Neutrophil (primary cell): ENCODE measurements around the gene TP63.

ENCODE experiments used
- H3K27ac ChIP-seq: fragments of 200-600 bp; sonication (generic); 2 replicates; pipeline ENCODE4 v1.5.1; 2016; ENCODE audit warnings: mild to moderate bottlenecking, moderate library complexity
- H3K27me3 ChIP-seq: fragments of 200-600 bp; sonication (generic); 2 replicates; pipeline ENCODE4 v1.6.0; 2016; ENCODE audit warnings: mild to moderate bottlenecking
- H3K36me3 ChIP-seq: fragments of 200-600 bp; sonication (generic); 2 replicates; pipeline ENCODE4 v1.5.1; 2017
- H3K4me1 ChIP-seq, 2 experiments: fragments of 200-600 bp in 1 of 2; sonication (generic) in 1 of 2; 1 replicate in 1 of 2; 2 replicates in 1 of 2; pipeline versions ENCODE4 v1.5.1 to v1.6.1; 2013 to 2016; ENCODE audit warnings: low read depth in 1 of 2, low read length in 1 of 2, mild to moderate bottlenecking in 1 of 2, moderate library complexity in 1 of 2; ENCODE audit not compliant: control insufficient read depth in 1 of 2, insufficient read depth in 1 of 2
- H3K4me3 ChIP-seq, 2 experiments: fragments of 200-600 bp in 1 of 2; sonication (generic) in 1 of 2; 1 replicate in 1 of 2; 2 replicates in 1 of 2; pipeline ENCODE4 v1.5.1; 2013 to 2016; ENCODE audit warnings: low read depth in 1 of 2, low read length in 1 of 2, mild to moderate bottlenecking in 1 of 2, moderate library complexity in 1 of 2
- H3K9me3 ChIP-seq: fragments of 200-600 bp; sonication (generic); 2 replicates; pipeline ENCODE4 v1.5.1; 2016
- CTCF ChIP-seq: fragments of 200-600 bp; sonication (generic); IDR thresholded peaks from 2 replicates; pipeline ENCODE4 v1.5.1; 2016; ENCODE audit warnings: antibody characterized with exemption

TP63 gene

DNA sequence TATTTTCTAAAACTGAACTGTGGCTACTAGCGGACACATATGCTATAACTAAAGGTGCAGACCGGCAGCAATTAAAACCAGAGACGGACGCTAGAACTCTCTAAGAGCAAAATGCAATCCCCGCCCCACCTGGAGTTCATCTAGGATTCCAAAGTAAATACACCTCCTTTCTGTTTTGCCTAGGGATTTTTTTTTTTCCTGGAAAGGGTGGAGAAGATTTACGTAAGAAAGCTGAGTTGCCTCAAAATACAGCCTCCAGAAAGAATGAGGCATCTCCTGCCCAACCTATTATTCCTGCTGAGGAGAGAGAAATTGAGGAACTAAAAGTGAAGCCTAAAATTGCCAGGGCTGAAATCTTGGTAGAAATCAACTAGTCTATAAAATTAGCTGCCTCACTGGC is 150.2 kb downstream of the TP63 start:
- Histone ChIP-seq H3K4me3 (no peak overlapping the region), H3K27ac (no peak overlapping the region), H3K36me3 (no peaks in the 10 kb centered on the region), H3K4me1 (no peaks in the 10 kb centered on the region), H3K9me3 (no peaks in the 10 kb centered on the region), H3K27me3 (no peaks in the 10 kb centered on the region)
- TF ChIP-seq CTCF, result no peak

DNA sequence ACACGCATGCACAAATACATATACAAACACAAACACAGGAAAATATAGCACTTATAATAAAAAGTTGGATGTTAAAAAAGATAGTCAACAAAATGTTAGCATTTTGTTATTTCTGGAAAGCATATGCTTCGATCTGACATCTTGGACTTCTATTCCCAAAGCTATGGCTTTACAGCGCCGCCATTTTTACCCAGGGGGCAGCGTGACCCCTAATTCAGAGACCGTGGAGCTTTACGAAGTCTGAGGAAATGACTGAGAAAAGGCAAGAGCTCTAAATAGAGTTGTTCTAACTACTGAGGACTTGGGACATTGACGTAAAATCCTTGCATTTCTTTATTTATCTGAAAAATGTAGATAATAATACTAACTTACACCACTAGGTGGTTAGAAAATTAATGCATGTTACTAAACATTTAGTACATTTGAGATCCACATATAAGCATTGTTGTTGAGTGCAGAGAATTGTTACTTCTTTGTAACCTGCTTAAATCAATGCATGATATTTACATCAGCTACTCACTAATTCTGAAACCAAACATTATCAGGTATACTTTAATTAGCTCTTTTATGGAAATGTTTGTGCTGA is 155.4 kb downstream of the TP63 start:
- no peak for TF ChIP-seq CTCF

GRCh38 chr3:189787191-189787590 is 156.0 kb downstream of the TP63 start:
- Histone ChIP-seq H3K9me3 (no peaks in the 10 kb centered on the region), H3K4me1 (no peaks in the 10 kb centered on the region), H3K27ac (no peak overlapping the region), H3K4me3 (no peak overlapping the region), H3K27me3 (no peaks in the 10 kb centered on the region), H3K36me3 (no peaks in the 10 kb centered on the region)
- TF ChIP-seq CTCF, result no peak

More for the DNA sequence above, 155.4 kb downstream of the TP63 start:
- Histone ChIP-seq H3K4me3 (no peak overlapping the region), H3K4me1 (no peaks in the 10 kb centered on the region), H3K9me3 (no peaks in the 10 kb centered on the region), H3K27ac (no peak overlapping the region), H3K36me3 (no peaks in the 10 kb centered on the region), H3K27me3 (no peaks in the 10 kb centered on the region)

DNA sequence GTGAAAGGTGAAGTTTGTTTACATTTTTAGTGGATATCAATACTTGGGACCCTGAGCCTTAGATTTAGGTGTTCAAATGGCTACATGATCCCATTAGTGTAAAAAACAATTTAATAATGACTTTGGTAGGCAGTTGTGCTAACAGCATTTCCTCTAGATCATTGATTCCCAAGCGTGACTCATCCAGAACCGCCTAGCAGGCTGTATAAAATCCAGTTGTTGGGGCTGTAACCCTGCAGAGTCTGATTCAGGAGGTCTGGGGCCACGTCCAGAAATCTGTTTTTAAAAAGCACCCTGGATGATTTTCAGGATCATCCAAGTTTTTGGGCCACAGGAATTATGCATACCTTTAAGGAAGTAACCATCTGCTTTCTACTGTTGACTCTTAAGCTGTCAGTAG is 156.4 kb downstream of the TP63 start:
- Histone ChIP-seq H3K27ac (no peak overlapping the region), H3K27me3 (no peaks in the 10 kb centered on the region), H3K4me1 (no peaks in the 10 kb centered on the region), H3K4me3 (no peak overlapping the region), H3K9me3 (no peaks in the 10 kb centered on the region), H3K36me3 (no peaks in the 10 kb centered on the region)
- TF ChIP-seq CTCF, result no peak

- Histone ChIP-seq H3K27ac (no peak overlapping the region), H3K27me3 (no peaks in the 10 kb centered on the region), H3K4me1 (no peaks in the 10 kb centered on the region), H3K36me3 (no peaks in the 10 kb centered on the region), H3K9me3 (no peaks in the 10 kb centered on the region), H3K4me3 (no peak overlapping the region)
- TF ChIP-seq CTCF, result no peak
These were observed 158.2 kb downstream of the TP63 start for GRCh38 chr3:189789432-189789831.

DNA sequence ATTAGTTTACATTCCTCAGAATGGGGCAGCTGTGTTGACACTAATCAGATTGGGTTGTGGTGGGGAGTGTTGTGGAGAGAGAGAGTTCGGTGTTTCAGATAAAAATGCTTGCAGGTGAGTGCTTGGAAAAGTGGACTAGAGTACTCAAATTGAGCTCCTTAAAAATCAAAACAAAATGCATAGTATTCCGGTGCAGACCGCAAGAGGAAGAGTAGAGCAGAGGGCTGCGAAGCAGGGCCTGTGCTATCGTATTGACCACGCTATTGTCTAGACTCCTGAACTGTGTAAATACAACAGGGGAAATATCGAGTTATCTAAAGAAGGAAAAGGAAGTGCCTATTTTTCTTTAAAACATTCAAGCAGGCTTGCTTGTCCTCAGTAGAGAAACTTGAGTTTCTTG is 159.5 kb downstream of the TP63 start:
- TF ChIP-seq CTCF, result no peak
- H3K4me3 ChIP-seq, result no peak overlapping the region

More for the DNA sequence above, 159.5 kb downstream of the TP63 start:
- Histone ChIP-seq H3K4me1 (no peaks in the 10 kb centered on the region), H3K36me3 (no peaks in the 10 kb centered on the region), H3K9me3 (no peaks in the 10 kb centered on the region), H3K27me3 (no peaks in the 10 kb centered on the region), H3K27ac (no peak overlapping the region)
